Endothelial cell of umbilical vein (primary cell): ENCODE results near the gene DNASE1L1. TPM values are rescaled to one million over a fixed set of nuclear protein-coding genes. Genes with fewer than 3 reads are reported as not detected.

Experiments
- BruUV-seq: library from RNA; stranded (reverse); fragments of 400-500 nt; replicated peaks from 2 replicates; lab custom pipeline; 2021; lab: Mats Ljungman, UMichigan
- CTCF ChIA-PET: fragments of 300-600, 350-600 bp; sonication (Branson Sonifier 250); formaldehyde crosslinking; loops from one replicate; lab custom pipeline; 2021; ENCODE audit warnings: antibody characterized with exemption, inconsistent platforms; lab: Charles Lee
- POLR2A ChIA-PET: fragments of 300-600, 350-600 bp; sonication (Branson Sonifier 250); formaldehyde crosslinking; loops from one replicate; lab custom pipeline; 2021; ENCODE audit warnings: antibody characterized with exemption, inconsistent platforms; lab: Charles Lee
- DNase-seq: peaks from one replicate; pipeline ENCODE4 v3.0.0-alpha.2; 2011; ENCODE audit warnings: low read depth, low spot score
- FAIRE-seq: peaks from 2 replicates; lab custom pipeline; 2011; peaks lifted over from hg19 to GRCh38; lab: Jason Lieb, UNC
- H2AFZ ChIP-seq: 2 replicates; pipeline ENCODE4 v1.6.0; 2012; ENCODE audit warnings: low read depth, low read length, control low read depth, inconsistent platforms
- H3K27ac ChIP-seq: 2 replicates; pipeline ENCODE4 v1.5.1; 2011; ENCODE audit warnings: low read depth, mild to moderate bottlenecking, control low read depth, low read length, moderate library complexity; ENCODE audit not compliant: insufficient read depth
- H3K27me3 ChIP-seq, 2 experiments: 2 replicates each; pipeline versions ENCODE4 v1.6.0 to v1.6.1; 2011; ENCODE audit warnings: low read length in 2 of 2, mixed read lengths in 1 of 2; ENCODE audit not compliant: control insufficient read depth in 2 of 2, insufficient read depth in 2 of 2
- H3K36me3 ChIP-seq, 2 experiments: 2 replicates in 1 of 2; 3 replicates in 1 of 2; pipeline ENCODE4 v1.5.1; 2011; ENCODE audit warnings: low read length in 2 of 2, mild to moderate bottlenecking in 1 of 2, moderate library complexity in 1 of 2; ENCODE audit not compliant: control insufficient read depth in 2 of 2, insufficient read depth in 2 of 2; ENCODE audit errors: extremely low read depth in 1 of 2
- H3K4me1 ChIP-seq: 3 replicates; pipeline ENCODE4 v1.5.1; 2011; ENCODE audit warnings: mild to moderate bottlenecking, low read length; ENCODE audit not compliant: control insufficient read depth, insufficient read depth; ENCODE audit errors: extremely low read depth
- H3K4me2 ChIP-seq: 2 replicates; pipeline ENCODE4 v1.6.1; 2011; ENCODE audit warnings: low read length, control low read depth, mixed read lengths; ENCODE audit not compliant: insufficient read depth
- H3K4me3 ChIP-seq, 3 experiments: fragments of 200-600 bp in 1 of 3; sonication (generic), shearing (Covaris generic) in 1 of 3; replicated peaks in 1 of 3; 2 replicates each; pipeline ENCODE4 v1.5.1; 2011 to 2016; ENCODE audit warnings: control low read depth in 3 of 3, low read length in 3 of 3, mild to moderate bottlenecking in 2 of 3, inconsistent platforms in 1 of 3, low read depth in 1 of 3, moderate library complexity in 1 of 3; ENCODE audit not compliant: insufficient read depth in 1 of 3
- H3K79me2 ChIP-seq: 2 replicates; pipeline ENCODE4 v1.6.0; 2012; ENCODE audit warnings: low read length, inconsistent platforms; ENCODE audit not compliant: control insufficient read depth, insufficient read depth
- H3K9ac ChIP-seq: replicated peaks from 2 replicates; pipeline ENCODE3; 2011; ENCODE audit warnings: low read length, control low read depth; ENCODE audit not compliant: insufficient read depth; ENCODE audit errors: extremely low read depth
- H3K9me1 ChIP-seq: replicated peaks from 3 replicates; pipeline ENCODE4 v1.6.0; 2011; ENCODE audit warnings: mild to moderate bottlenecking, low read length; ENCODE audit not compliant: control insufficient read depth, insufficient read depth; ENCODE audit errors: extremely low read depth
- H3K9me3 ChIP-seq: replicated peaks from 2 replicates; pipeline ENCODE4 v1.5.1; 2012; ENCODE audit warnings: low read length, inconsistent platforms; ENCODE audit not compliant: control insufficient read depth, insufficient read depth
- H4K20me1 ChIP-seq: replicated peaks from 2 replicates; pipeline ENCODE3; 2011; ENCODE audit warnings: mild to moderate bottlenecking, low read length; ENCODE audit not compliant: control insufficient read depth, insufficient read depth; ENCODE audit errors: extremely low read depth
- CTCF ChIP-seq, 2 donors: IDR thresholded peaks; 1 replicate in 1 of 2; 2 replicates in 1 of 2; pipeline ENCODE4 v1.5.1; 2011; ENCODE audit warnings: low read length in 2 of 2, mild to moderate bottlenecking in 2 of 2, moderate library complexity in 2 of 2, control low read depth in 1 of 2, inconsistent platforms in 1 of 2, low read depth in 1 of 2; ENCODE audit not compliant: insufficient read depth in 1 of 2; ENCODE audit errors: extremely low read depth in 1 of 2
- EZH2 ChIP-seq: IDR thresholded peaks from 2 replicates; pipeline ENCODE4 v1.6.1; 2012; ENCODE audit warnings: borderline replicate concordance, low read depth, mild to moderate bottlenecking, moderate library complexity, low read length, inconsistent platforms; ENCODE audit not compliant: severe bottlenecking
- FOS ChIP-seq: IDR thresholded peaks from 2 replicates; pipeline ENCODE4 v1.6.1; 2011; ENCODE audit warnings: mild to moderate bottlenecking, low read length, moderate library complexity, borderline replicate concordance; ENCODE audit not compliant: insufficient read depth
- GATA2 ChIP-seq: IDR thresholded peaks from 2 replicates; pipeline ENCODE4 v1.7.0; 2011; ENCODE audit warnings: low read depth, mild to moderate bottlenecking, moderate library complexity, mixed read lengths, low read length; ENCODE audit not compliant: insufficient read length, insufficient read depth
- JUN ChIP-seq: IDR thresholded peaks from 2 replicates; pipeline ENCODE4 v1.6.1; 2011; ENCODE audit warnings: borderline replicate concordance, low read depth; ENCODE audit not compliant: insufficient read length, insufficient read depth
- MAX ChIP-seq: IDR thresholded peaks from 2 replicates; pipeline ENCODE4 v1.6.1; 2011; ENCODE audit not compliant: insufficient read depth, insufficient read length
- MYC ChIP-seq: IDR thresholded peaks from one replicate; pipeline ENCODE4 v1.6.1; 2011; ENCODE audit warnings: mild to moderate bottlenecking, low read depth, low read length
- POLR2A ChIP-seq: IDR thresholded peaks from 2 replicates; pipeline ENCODE4 v1.6.1; 2012; ENCODE audit warnings: low read depth, mild to moderate bottlenecking, control low read depth, low read length
- POLR2AphosphoS5 ChIP-seq: IDR thresholded peaks from 2 replicates; pipeline ENCODE4 v1.6.1; 2012; ENCODE audit warnings: low read depth, mild to moderate bottlenecking, control low read depth, low read length, moderate library complexity; ENCODE audit not compliant: insufficient read depth
- dilution Hi-C: fragments of 300-500 bp; cut with MboI; formaldehyde crosslinking; loops from one replicate; pipeline ENCODE4 v1.15.0; 2019; ENCODE audit warnings: low sequenced_read_pairs; ENCODE audit not compliant: extremely low pct_ligation_motif_present
- intact Hi-C: fragments of 100-400 bp; cut with micrococcal nuclease; formaldehyde crosslinking; loops from one replicate; pipeline ENCODE4 v1.10.0; 2022
- polyA plus RNA-seq, 4 experiments: library from polyadenylated mRNA; depleted of rRNA in 3 of 4; stranded (reverse) in 3 of 4; unstranded in 1 of 4; fragments of >200 nt; gene quantifications; 2 replicates each; pipeline versions ENCODE4 v1.2.1 to v1.2.3, GENCODE V29; 2011 to 2012; ENCODE audit warnings: missing spikeins in 1 of 4
- total RNA-seq: library from RNA; stranded (reverse); gene quantifications from 2 replicates; pipeline ENCODE4 v1.2.3, GENCODE V29; 2021

The DNASE1L1 gene
- total and polyA plus RNA-seq, 2 donors (not counting 3 experiments of a cell fraction or from before 2014, with no cell fraction given) = 61.5 to 84.9 TPM

- POLR2A ChIA-PET = interaction anchor here (0.6 kb wide), 1 partner anchor 29 kb away, joined by 7 read pairs; no protein-coding TSS in a partner anchor
- FAIRE-seq = no peak
- no peak overlapping the region for H3K9ac ChIP-seq
- peak overlapping the region; percentile 82 for H3K4me2 ChIP-seq
- H3K4me1 ChIP-seq = peaks cover 28% of the 10 kb centered on the region
- CTCF ChIA-PET = no interaction called here
- no peaks in the 10 kb centered on the region for H3K9me1 ChIP-seq
- no peak for DNase-seq
- intact Hi-C loops = loop anchor here (5.0 kb wide), 1 partner anchor 88 kb away; the partner anchor contains the start of gene FAM3A
- dilution Hi-C loops = no loop called here
- H3K9me3 ChIP-seq = no peaks in the 10 kb centered on the region
- H3K36me3 ChIP-seq = peaks cover 2 to 23% of the 10 kb centered on the region in 2 experiments
- BruUV-seq = TSS peak; percentile 61
- TF ChIP-seq CTCF (IDR thresholded peaks at IDR 0.05; ENCODE audit: extremely low read depth in 1 of 2, insufficient read depth in 1 of 2, low read depth in 1 of 2, low read length in 2 of 2) (no peak), JUN (no peak), POLR2AphosphoS5 (no peak), EZH2 (no peak), MYC (no peak), MAX (no peak), GATA2 (no peak), POLR2A (no peak), FOS (no peak)
- no peaks in the 10 kb centered on the region for H3K27me3 ChIP-seq
- H4K20me1 ChIP-seq = no peaks in the 10 kb centered on the region
- peak overlapping the region; percentile 1 for H3K27ac ChIP-seq
- H2AFZ ChIP-seq = no peak overlapping the region
- peaks cover 23% of the 10 kb centered on the region for H3K79me2 ChIP-seq
- peak overlapping the region in 1 of 3 experiments; percentile 73 for H3K4me3 ChIP-seq
Measured at GRCh38 chrX:154429711-154430110, 20.7 kb upstream of the DNASE1L1 start.
